GM19099 (cell line): Measurements from ENCODE around the gene SHC4.

Experiments
- POLR2A ChIP-seq: IDR thresholded peaks from 3 replicates; pipeline ENCODE4 v1.6.1; 2011; ENCODE audit warnings: low read depth; ENCODE audit not compliant: insufficient read length; ENCODE audit errors: extremely low read depth

SHC4 gene, protein sequence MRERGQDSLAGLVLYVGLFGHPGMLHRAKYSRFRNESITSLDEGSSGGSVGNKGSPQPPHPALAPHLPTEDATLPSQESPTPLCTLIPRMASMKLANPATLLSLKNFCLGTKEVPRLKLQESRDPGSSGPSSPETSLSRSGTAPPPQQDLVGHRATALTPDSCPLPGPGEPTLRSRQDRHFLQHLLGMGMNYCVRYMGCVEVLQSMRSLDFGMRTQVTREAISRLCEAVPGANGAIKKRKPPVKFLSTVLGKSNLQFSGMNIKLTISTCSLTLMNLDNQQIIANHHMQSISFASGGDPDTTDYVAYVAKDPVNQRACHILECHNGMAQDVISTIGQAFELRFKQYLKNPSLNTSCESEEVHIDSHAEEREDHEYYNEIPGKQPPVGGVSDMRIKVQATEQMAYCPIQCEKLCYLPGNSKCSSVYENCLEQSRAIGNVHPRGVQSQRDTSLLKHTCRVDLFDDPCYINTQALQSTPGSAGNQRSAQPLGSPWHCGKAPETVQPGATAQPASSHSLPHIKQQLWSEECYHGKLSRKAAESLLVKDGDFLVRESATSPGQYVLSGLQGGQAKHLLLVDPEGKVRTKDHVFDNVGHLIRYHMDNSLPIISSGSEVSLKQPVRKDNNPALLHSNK

DNA sequence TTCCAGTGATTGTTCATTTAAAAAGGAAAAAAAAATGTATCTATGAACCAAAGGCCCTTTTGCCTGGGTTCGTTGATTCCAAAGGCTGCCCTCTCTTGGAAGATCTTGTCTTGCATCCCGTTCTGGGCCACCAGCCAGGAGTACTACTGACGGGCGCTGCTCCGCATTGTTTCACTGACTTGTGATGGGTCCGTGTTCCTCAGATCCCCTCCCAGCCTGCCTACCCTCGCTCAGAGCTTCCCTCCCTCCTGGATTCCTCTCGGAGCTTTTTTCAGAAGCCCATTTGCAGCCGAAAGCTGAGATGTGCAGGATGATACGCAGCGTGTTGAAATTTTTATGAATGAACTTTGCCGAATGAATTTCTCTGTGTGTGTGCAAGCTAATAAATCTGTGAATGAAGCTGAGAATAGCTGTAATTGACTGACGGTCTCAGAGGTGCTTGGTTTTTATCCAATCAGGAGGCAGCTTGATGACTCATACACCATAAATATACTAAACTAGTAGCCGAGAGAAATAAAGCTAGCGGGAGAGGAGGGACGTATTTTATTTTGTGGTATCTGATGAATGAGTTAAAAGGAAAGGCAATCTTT lies at the start of gene SHC4:
TSS of gene SHC4 (minus strand) at position 396 of the 590 bp plus-strand sequence. CDS start 904 bp downstream, outside the sequence.
- no peak for TF ChIP-seq POLR2A

DNA sequence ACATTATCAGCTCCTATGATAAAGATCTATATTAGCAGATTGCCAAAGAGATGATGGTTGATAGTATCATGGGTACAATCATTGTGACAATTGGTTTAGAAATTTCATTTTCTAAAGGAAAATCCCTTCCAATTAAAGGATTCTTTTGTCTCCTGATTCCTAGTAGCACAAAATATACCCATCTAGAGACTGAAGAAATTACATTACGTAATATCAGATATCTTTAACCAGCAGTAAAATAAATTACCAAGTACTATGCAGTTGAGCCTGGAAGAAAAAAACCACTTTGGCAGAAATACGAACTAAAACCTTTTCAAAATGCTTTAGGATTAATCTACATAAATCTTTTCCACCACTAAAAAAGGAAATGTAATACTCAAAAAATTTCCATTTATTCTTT lies 35.6 kb upstream of the SHC4 start:
- TF ChIP-seq POLR2A, result no peak

DNA sequence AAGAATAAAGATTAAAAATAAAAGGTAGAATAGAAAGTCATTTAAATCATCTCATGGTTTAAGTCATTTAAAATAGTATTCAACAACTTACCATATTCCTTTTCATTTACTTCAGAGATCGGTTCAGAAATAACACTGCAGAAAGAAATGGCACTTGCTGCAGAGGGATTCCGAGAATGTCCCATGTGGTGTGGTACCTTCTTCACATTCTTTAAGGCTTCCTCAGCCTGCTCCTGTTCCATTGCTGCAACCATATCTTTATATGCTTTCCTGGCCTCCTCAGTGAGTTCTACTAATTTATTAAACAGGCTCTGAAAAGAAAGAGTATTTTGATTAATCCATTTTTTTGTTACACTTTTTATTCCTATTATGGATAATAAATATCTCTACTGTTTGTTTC lies 32.6 kb upstream of the SHC4 start:
- TF ChIP-seq POLR2A, result no peak

DNA sequence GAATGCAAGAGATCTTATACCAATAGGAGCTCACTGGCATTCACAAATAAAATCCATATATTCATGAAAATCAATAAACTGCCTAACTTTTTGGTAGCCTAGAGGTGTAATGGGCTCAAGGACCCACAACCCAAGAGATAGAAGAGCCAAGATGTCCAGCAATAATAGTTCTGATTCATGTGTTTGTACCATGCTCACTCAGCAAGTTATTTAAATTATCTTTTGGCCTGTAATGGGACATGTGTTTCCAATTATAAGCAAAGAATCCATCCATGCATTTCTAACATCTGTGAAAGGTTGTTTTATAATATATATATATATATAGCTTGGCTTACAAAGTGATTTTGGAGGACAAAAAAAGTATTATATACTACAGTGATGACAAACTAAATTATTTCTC lies 29.7 kb upstream of the SHC4 start:
- TF ChIP-seq POLR2A, result no peak

DNA sequence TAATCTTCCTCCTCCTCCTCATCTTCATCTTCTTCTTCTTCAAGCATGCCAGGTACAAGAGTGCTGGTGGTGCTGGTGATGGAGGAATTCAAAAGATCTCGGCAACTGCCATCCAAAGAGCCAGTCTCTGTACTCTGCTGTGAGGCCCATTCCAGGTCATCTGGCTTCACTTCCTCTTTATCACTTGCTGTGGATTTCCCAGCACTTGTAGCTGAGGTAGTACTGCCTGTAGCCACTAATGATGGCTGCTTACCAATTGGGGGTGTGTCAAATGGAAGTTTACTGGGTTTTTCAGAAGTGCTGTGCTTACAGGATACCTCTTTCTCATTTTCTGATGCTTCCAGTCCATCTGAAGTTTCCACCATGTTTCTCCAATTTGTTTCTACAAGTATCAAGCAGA lies 28.8 kb upstream of the SHC4 start:
- TF ChIP-seq POLR2A, result no peak

DNA sequence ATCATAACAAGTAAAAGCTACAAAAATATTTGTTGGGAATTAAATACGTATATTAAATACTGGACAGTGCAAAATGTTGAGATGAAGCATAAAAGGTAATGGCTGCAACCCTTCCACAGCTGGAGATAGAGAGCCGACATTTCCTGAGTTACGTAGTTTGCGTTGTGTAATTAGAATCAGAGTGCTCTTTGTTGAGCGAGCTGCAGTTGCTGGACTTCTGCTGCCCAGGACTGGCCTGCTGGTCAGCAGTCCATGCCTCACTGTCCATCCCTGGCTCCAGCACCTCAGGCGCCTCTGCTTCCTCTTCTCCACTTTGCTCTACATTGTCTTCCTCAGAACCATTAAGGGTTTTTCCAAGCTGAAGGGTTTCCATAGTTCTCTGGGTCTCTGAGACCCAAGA lies 28.4 kb upstream of the SHC4 start:
- no peak for TF ChIP-seq POLR2A

DNA sequence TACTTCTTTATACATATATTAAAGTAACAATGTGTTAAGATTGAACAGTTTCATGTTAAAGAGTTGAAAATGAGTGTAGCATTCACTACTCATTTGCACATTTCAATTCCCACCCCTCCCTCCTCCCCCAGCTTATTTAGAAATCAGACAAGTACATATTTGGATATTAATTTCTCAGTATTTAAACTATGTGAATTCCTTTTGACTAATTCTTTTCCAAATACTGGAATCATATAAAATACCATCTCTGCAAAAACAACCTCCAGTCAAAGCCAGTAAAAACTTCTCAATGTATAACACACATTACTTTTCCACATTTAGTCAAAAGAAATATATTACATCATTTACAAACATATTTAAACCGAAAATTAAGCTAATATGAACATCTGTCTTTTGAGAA lies 25.5 kb upstream of the SHC4 start:
- no peak for TF ChIP-seq POLR2A

DNA sequence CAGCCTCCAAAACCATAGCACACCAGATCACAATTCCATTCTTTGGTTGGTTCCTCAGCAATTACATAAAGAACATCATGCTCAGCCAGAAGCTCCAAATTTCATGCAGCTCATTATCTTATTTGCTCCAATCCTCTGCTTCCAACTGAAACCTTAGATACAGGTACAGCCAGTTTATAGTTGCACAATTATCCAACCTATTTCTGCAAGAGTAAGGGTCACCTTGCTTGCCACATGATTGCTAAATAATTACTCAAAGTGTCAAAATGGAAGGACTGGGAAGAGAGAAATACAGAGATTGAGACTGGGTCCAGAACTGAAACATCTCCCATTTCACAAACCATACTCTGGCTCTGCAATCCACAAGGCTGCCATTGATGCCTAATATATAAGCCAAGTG lies 23.4 kb upstream of the SHC4 start:
- TF ChIP-seq POLR2A, result no peak

DNA sequence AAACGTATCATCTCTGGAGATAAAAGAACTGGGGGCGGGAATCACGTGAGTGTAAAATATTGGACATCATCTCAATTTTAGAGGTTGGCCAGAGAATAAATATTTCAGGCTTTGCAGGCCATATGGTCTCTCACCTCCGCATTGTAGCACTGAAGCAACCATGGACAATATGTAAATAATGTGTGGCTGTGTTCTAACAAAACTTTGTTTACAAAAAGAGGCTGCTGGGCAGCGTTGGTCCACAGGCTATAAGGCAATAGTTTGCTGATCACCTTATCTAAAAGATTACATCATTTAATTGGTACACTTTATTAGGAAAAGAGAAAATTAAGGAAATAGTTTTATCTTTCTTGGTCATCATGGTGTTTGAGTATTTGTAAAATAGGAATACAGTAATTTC lies 22.5 kb upstream of the SHC4 start:
- TF ChIP-seq POLR2A, result no peak

DNA sequence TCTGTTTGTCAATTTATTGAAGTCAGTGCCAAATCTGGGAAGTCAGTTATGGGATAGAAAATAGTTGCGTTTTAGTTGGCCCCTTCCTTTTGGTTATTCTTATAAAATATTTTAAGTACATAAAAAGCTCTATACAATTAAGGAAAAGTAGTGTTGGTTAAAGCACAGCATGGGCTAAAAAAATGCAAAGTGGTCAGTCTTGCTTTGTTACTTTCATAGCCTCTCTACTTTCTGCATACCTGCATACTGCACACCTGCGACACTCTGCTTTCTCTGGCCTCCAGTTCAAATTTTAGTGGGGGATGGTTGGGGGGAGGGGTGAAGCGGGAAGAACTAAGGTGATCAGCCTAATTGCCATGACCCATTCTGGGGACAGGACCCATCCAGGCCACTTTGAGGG lies 21.8 kb upstream of the SHC4 start:
- TF ChIP-seq POLR2A, result no peak

DNA sequence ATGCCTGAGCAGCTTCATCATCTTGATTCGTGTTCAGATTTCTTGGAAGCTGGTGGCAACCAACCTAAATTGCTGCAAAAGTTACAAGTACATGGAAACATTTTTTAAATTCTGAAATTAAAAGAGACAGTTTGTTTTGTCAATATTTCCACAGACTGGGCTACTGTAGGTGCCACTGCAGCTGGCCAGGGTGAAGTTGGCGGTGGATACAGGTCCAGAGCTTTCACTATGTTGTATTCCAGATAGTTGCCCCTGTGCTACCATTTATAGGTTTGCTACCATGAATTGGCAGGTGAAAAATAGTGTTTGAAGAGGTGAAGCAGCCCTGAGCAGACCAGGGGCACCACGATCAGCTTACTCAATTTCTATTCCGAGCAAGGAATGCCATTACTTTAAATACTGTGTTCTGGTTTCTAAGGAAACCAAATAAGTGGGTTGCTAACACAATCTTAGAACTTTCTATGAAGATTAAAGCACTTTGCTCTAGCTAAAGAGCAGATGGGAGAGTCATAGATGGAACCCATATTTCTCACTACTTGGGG lies 21.2 kb upstream of the SHC4 start:
- no peak for TF ChIP-seq POLR2A

DNA sequence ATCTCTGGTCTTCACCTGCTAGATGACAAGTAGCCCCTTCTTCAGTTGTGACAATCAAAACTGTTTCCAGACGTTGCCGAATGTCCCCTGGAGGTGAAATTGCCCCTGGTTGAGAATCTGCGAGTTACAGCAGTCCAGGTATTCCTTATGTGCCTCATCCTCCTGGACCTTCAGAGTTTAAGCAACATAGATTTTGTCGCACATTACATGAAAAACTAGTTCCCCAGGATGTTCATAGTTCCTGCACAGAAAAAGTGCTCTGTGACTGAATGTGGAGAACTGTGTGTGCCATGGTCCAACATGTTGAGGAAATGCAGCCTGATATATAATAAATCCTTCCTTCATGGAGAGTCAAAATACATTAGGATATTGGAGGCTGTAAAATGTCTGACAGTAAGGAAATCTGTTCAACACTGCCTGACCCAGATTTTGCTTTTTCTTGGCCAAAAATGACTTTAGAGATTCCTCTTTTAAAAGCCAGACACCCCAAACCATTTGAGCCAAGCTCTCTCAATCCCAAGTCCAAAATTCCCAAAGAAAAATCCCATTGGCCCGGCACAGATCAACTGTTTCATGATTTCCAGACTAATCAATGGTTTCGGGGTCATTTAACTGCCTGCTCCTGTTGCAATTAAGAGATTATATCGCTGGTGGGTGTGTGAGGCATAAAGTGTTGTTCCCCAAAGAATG lies 20.4 kb upstream of the SHC4 start:
- no peak for TF ChIP-seq POLR2A

DNA sequence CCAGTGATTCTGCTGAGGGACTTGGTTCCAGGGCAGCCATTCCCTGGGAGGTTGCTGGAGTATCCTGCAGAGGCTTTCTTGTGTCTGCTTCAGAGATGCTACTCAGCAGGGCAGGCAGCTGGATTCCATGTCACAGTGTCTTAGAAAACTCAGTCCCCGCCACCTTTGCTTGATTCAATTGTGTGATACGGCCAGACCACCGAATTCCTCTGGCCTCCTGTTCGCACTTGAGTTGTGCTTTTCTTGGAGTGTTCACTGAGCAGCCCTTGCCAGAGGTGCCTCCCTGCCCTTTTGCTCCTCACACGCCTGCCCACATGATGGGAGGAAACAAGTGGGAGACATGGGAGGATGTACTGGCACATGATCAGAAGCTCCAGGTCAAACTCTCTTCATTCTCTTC lies 19.6 kb upstream of the SHC4 start:
- TF ChIP-seq POLR2A, result no peak

DNA sequence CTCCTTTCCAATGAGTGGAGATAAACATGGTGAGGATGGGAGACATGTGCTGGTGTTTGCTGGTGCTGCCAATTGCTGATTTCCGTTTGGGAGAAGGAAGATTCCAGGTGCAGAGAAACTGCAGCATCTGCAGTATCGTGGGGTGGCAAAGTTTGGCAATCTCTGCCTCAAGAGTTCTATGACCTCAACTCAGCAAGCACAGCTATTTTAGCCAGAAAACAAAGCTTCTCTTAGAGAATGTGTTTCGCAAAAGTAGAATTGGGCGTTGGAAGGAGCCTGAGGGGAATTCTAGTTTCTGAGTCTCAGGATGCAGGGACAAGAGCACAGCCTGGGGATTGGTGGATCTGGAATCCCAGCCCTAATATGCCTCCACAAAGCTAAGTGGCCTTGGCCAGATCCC lies 18.2 kb upstream of the SHC4 start:
- no peak for TF ChIP-seq POLR2A

DNA sequence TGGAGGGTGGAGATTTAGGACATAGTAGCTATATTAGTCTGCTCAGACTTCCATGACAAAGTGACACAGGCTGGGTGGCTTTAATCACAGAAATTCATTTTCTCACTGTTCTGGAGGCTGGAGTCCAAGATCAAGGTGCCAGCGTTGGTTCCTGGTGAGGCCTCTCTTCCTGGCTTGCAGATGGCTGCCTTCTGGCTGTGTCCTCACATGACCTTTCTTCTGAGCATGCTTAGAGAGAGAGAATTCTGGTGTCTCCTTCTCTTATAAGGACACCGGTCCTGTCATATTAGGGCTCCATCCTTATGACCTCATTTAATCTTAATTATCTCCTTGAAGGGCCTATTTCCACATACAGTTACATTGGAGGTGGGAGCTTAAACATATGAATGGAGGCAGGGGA lies 14.9 kb upstream of the SHC4 start:
- TF ChIP-seq POLR2A, result no peak

DNA sequence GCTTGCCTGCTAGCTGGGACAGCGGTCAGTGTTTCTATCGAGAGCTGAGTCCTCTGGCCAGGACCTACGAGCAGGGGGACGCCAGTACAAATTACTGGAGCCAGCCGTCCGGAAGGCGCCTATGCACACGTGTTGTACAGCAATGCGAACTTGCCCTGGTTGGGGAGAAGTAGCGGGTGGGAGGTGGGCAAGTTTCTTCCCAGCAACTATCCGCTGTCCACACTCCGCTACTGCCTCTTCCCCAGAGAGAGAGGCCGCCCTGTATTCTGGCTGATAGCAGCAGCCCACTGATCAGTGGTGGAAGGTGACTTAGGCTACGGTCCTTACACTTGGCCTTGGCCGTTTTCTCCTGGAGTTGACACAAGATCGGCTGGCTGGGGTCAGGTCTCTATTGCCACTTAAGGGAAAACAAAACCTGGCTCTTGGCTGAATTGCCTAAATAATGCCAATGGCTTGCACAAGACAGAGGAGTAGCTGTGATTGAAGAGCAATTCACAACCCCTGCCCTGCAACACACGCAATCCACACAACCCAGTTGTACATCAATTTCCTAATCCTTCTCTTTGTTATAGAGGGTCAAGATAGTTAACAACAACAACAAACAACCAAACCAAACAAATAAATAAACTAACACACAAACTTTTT lies 12.8 kb upstream of the SHC4 start:
- TF ChIP-seq POLR2A, result no peak
